AG04449 (cell line): ENCODE data around the gene NUDCD2.

Source experiments
- CTCF ChIA-PET: fragments of 350-600 bp; formaldehyde crosslinking; extraction: SDS; loops from one replicate; lab custom pipeline; 2021; ENCODE audit warnings: antibody characterized with exemption; lab: Yijun Ruan, JAX
- POLR2A ChIA-PET: fragments of 400-600, 350-600 bp; formaldehyde crosslinking; extraction: SDS; loops from one replicate; lab custom pipeline; 2020; ENCODE audit warnings: antibody characterized with exemption, inconsistent platforms; lab: Yijun Ruan, JAX
- DNase-seq: peaks from one replicate; pipeline ENCODE4 v3.0.0-alpha.2; 2010; ENCODE audit warnings: low read depth, low spot score
- H3K4me3 ChIP-seq: 2 replicates; pipeline ENCODE4 v1.5.1; 2011; ENCODE audit warnings: low read depth, mild to moderate bottlenecking, control low read depth, low read length
- CTCF ChIP-seq: IDR thresholded peaks from one replicate; pipeline ENCODE4 v1.5.1; 2011; ENCODE audit warnings: mild to moderate bottlenecking, moderate library complexity, low read length, control low read depth, inconsistent platforms; ENCODE audit not compliant: insufficient read depth; ENCODE audit errors: missing control alignments

The NUDCD2 gene

GRCh38 chr5:163409384-163409783 is 50.5 kb downstream of the NUDCD2 start:
- no peak overlapping the region for H3K4me3 ChIP-seq
- no peak for DNase-seq
- no peak for TF ChIP-seq CTCF
- ChIA-PET POLR2A (no interaction called here), CTCF (interaction anchor here (0.6 to 3.8 kb wide), 19 partner anchors 8 to 1865 kb away, joined by 3 to 42 read pairs (median 5); partner anchors contain the start of genes HMMR and NUDCD2)

GRCh38 chr5:163408311-163408923 is 51.5 kb downstream of the NUDCD2 start:
- CTCF ChIA-PET = interaction anchor here (1.0 to 3.8 kb wide), 23 partner anchors 9 to 1864 kb away, joined by 3 to 42 read pairs (median 5); partner anchors contain the start of genes HMMR and NUDCD2
- POLR2A ChIA-PET = interaction anchor here (1.1 kb wide), 1 partner anchor 29 kb away, joined by 3 read pairs; the partner anchor contains the start of gene CCNG1
- TF ChIP-seq CTCF = peak; percentile 73

GRCh38 chr5:163407034-163407655 is 52.8 kb downstream of the NUDCD2 start:
- POLR2A ChIA-PET = no interaction called here
- H3K4me3 ChIP-seq = no peak overlapping the region
- no peak for TF ChIP-seq CTCF

More at GRCh38 chr5:163408311-163408923, 51.5 kb downstream of the NUDCD2 start:
- DNase-seq = no peak
- no peak overlapping the region for H3K4me3 ChIP-seq

GRCh38 chr5:163404364-163405173 is 55.3 kb downstream of the NUDCD2 start:
- no peak for TF ChIP-seq CTCF
- CTCF ChIA-PET = no interaction called here
- no peak for DNase-seq
- POLR2A ChIA-PET = no interaction called here
- no peak overlapping the region for H3K4me3 ChIP-seq

More at GRCh38 chr5:163407034-163407655, 52.8 kb downstream of the NUDCD2 start:
- CTCF ChIA-PET = interaction anchor here (1.0 to 3.8 kb wide), 4 partner anchors 9 to 1863 kb away, joined by 3 to 42 read pairs (median 4); no protein-coding TSS in a partner anchor
- no peak for DNase-seq

GRCh38 chr5:163402007-163402406 is 57.9 kb downstream of the NUDCD2 start:
- ChIA-PET POLR2A (no interaction called here), CTCF (no interaction called here)
- no peak for DNase-seq
- TF ChIP-seq CTCF = no peak
- H3K4me3 ChIP-seq = no peak overlapping the region
